IMR-90 (cell line): ENCODE measurements around the gene PTPN13. TPM values are rescaled to one million over a fixed set of nuclear protein-coding genes. Genes with fewer than 3 reads are reported as not detected.

ENCODE experiments used
- ATAC-seq: fragments of 200-7000 bp; cut with Tn5 transposase; 2 replicates; pipeline ENCODE4 v1.9.1; 2020; ENCODE audit warnings: low read depth, mild to moderate bottlenecking, moderate library complexity
- BruUV-seq: library from RNA; stranded (reverse); fragments of 400-500 nt; replicated peaks from 2 replicates; lab custom pipeline; 2021; lab: Mats Ljungman, UMichigan
- CTCF ChIA-PET: fragments of 300-600 bp; formaldehyde crosslinking; extraction: SDS; loops from one replicate; lab custom pipeline; 2021; ENCODE audit warnings: antibody characterized with exemption; lab: Yijun Ruan, JAX
- POLR2A ChIA-PET: fragments of 300-600 bp; sonication (Branson Sonifier 250); formaldehyde crosslinking; loops from one replicate; lab custom pipeline; 2022; ENCODE audit warnings: antibody characterized with exemption; ENCODE audit not compliant: unreplicated experiment; lab: Charles Lee
- DNase-seq: peaks from one replicate; pipeline ENCODE4 v3.0.0; 2013
- H2AFZ ChIP-seq: replicated peaks from 2 replicates; pipeline ENCODE3; 2013; ENCODE audit warnings: low read length, mild to moderate bottlenecking; ENCODE audit not compliant: poor library complexity
- H2AK5ac ChIP-seq: 2 replicates; pipeline ENCODE4 v1.6.1; 2013; ENCODE audit warnings: low read depth, low read length, inconsistent platforms
- H2AK9ac ChIP-seq: replicated peaks from 2 replicates; pipeline ENCODE3; 2013; ENCODE audit warnings: mild to moderate bottlenecking, low read depth, low read length, moderate library complexity; ENCODE audit not compliant: poor library complexity
- H2BK120ac ChIP-seq: 2 replicates; pipeline ENCODE4 v1.6.1; 2013; ENCODE audit warnings: low read depth, low read length, inconsistent platforms
- H2BK15ac ChIP-seq: 3 replicates; pipeline ENCODE4 v1.6.1; 2013; ENCODE audit warnings: low read depth, low read length, inconsistent platforms
- H2BK20ac ChIP-seq: 2 replicates; pipeline ENCODE4 v1.6.1; 2013; ENCODE audit warnings: low read depth, mild to moderate bottlenecking, inconsistent platforms, low read length, moderate library complexity
- H2BK5ac ChIP-seq: 2 replicates; pipeline ENCODE4 v1.6.1; 2013; ENCODE audit warnings: mild to moderate bottlenecking, low read depth, low read length, inconsistent platforms; ENCODE audit not compliant: poor library complexity, severe bottlenecking
- H3K14ac ChIP-seq: replicated peaks from 2 replicates; pipeline ENCODE4 v1.6.1; 2013; ENCODE audit warnings: low read depth, low read length, inconsistent platforms
- H3K18ac ChIP-seq: 2 replicates; pipeline ENCODE4 v1.6.1; 2013; ENCODE audit warnings: low read depth, low read length, control low read depth
- H3K23ac ChIP-seq: 2 replicates; pipeline ENCODE4 v1.6.1; 2013; ENCODE audit warnings: low read depth, low read length, inconsistent platforms
- H3K27ac ChIP-seq: 2 replicates; pipeline ENCODE4 v1.5.1; 2013; ENCODE audit warnings: mild to moderate bottlenecking, control low read depth, low read length; ENCODE audit not compliant: insufficient read depth
- H3K27me3 ChIP-seq: 2 replicates; pipeline ENCODE4 v1.6.1; 2013; ENCODE audit warnings: low read length; ENCODE audit not compliant: control insufficient read depth, insufficient read depth
- H3K36me3 ChIP-seq: 2 replicates; pipeline ENCODE4 v1.6.1; 2013; ENCODE audit warnings: low read length, mixed read lengths; ENCODE audit not compliant: control insufficient read depth, insufficient read depth
- H3K4ac ChIP-seq: 2 replicates; pipeline ENCODE4 v1.6.1; 2013; ENCODE audit warnings: low read depth, low read length, inconsistent platforms
- H3K4me1 ChIP-seq: 2 replicates; pipeline ENCODE4 v1.6.1; 2013; ENCODE audit warnings: low read length, mixed read lengths; ENCODE audit not compliant: control insufficient read depth, insufficient read depth
- H3K4me2 ChIP-seq: 2 replicates; pipeline ENCODE4 v1.6.1; 2013; ENCODE audit warnings: low read depth, mild to moderate bottlenecking, control low read depth, low read length, moderate library complexity
- H3K4me3 ChIP-seq: 2 replicates; pipeline ENCODE4 v1.5.1; 2013; ENCODE audit warnings: low read depth, mild to moderate bottlenecking, control low read depth, low read length, moderate library complexity; ENCODE audit not compliant: insufficient read depth
- H3K56ac ChIP-seq: 2 replicates; pipeline ENCODE4 v1.6.1; 2013; ENCODE audit warnings: low read length, inconsistent platforms; ENCODE audit not compliant: insufficient read depth; ENCODE audit errors: extremely low read depth
- H3K79me1 ChIP-seq, 2 experiments: 2 replicates each; pipeline ENCODE4 v1.6.1; 2013; ENCODE audit warnings: low read length in 2 of 2, inconsistent platforms in 1 of 2, low read depth in 1 of 2
- H3K9ac ChIP-seq: 2 replicates; pipeline ENCODE4 v1.6.1; 2013; ENCODE audit warnings: low read depth, low read length, control low read depth
- H3K9me1 ChIP-seq: 2 replicates; pipeline ENCODE4 v1.6.1; 2013; ENCODE audit warnings: low read length, inconsistent platforms; ENCODE audit not compliant: insufficient read depth
- H3K9me3 ChIP-seq: 2 replicates; pipeline ENCODE4 v1.6.1; 2013; ENCODE audit warnings: low read length; ENCODE audit not compliant: control insufficient read depth, insufficient read depth
- H4K20me1 ChIP-seq: 2 replicates; pipeline ENCODE4 v1.6.1; 2013; ENCODE audit warnings: low read length, inconsistent platforms; ENCODE audit not compliant: insufficient read depth
- H4K5ac ChIP-seq: 2 replicates; pipeline ENCODE4 v1.6.1; 2013; ENCODE audit warnings: mild to moderate bottlenecking, low read depth, low read length, control low read depth
- H4K8ac ChIP-seq, 2 experiments: 2 replicates each; pipeline ENCODE4 v1.6.1; 2013; ENCODE audit warnings: low read depth in 2 of 2, low read length in 2 of 2, control low read depth in 1 of 2, inconsistent platforms in 1 of 2
- H4K91ac ChIP-seq: 2 replicates; pipeline ENCODE4 v1.6.1; 2013; ENCODE audit warnings: low read depth, low read length, inconsistent platforms; ENCODE audit not compliant: insufficient read depth
- CTCF ChIP-seq: conservative IDR thresholded peaks from 2 replicates; pipeline ENCODE4 v1.5.1; 2012; ENCODE audit warnings: mild to moderate bottlenecking, low read depth, low read length, improper control_type of control experiment
- FOS ChIP-seq: fragments of 150-350 bp; IDR thresholded peaks from 2 replicates; pipeline ENCODE4 v1.6.1; 2016; ENCODE audit warnings: low read depth, low read length
- MAZ ChIP-seq: IDR thresholded peaks from 2 replicates; pipeline ENCODE4 v1.6.1; 2012; ENCODE audit warnings: low read depth, mild to moderate bottlenecking, low read length, improper control_type of control experiment, moderate library complexity, borderline replicate concordance
- NFE2L2 ChIP-seq: fragments of 150-350 bp; IDR thresholded peaks from 2 replicates; pipeline ENCODE4 v1.6.1; 2016; ENCODE audit warnings: low read depth, mild to moderate bottlenecking, low read length
- RAD21 ChIP-seq: IDR thresholded peaks from 2 replicates; pipeline ENCODE4 v1.6.1; 2012; ENCODE audit warnings: low read length, improper control_type of control experiment
- RFX5 ChIP-seq: IDR thresholded peaks from 2 replicates; pipeline ENCODE4 v1.8.0; 2012; ENCODE audit warnings: low read depth, mild to moderate bottlenecking, low read length, moderate library complexity
- USF2 ChIP-seq: fragments of 150-350 bp; IDR thresholded peaks from 2 replicates; pipeline ENCODE4 v1.6.1; 2017; ENCODE audit warnings: mild to moderate bottlenecking, antibody characterized with exemption, low read length, low read depth
- WGBS, 2 experiments: methylation state at CpG; one replicate each; pipeline versions ENCODE4 v1.1.5 to v1.1.7; 2013; ENCODE audit warnings: missing lambda C conversion rate in 2 of 2; ENCODE audit not compliant: insufficient read length in 1 of 2; ENCODE audit errors: extremely low coverage in 2 of 2; 5-methylcytosine and 5-hydroxymethylcytosine counted together
- dilution Hi-C: fragments of 300-500 bp; cut with HindIII; formaldehyde crosslinking; loops from one replicate; pipeline ENCODE4 v1.14.3; 2018; ENCODE audit warnings: low sequenced_read_pairs; ENCODE audit not compliant: unreplicated experiment
- in situ Hi-C: fragments of 300-500 bp; cut with MboI; formaldehyde crosslinking; loops from 3 replicates; pipeline ENCODE4 v1.14.3; 2019; ENCODE audit warnings: low sequenced_read_pairs, inconsistent platforms, mixed read lengths
- intact Hi-C: fragments of 100-400 bp; cut with micrococcal nuclease; formaldehyde crosslinking; loops from 2 replicates; pipeline ENCODE4 v1.10.0; 2022
- polyA plus RNA-seq, 3 experiments: library from polyadenylated mRNA; depleted of rRNA; stranded (reverse); fragments of >200 nt; gene quantifications; 2 replicates each; pipeline ENCODE4 v1.2.3, GENCODE V29; 2012; ENCODE audit warnings: low replicate concordance in 1 of 3
- total RNA-seq: library from RNA; depleted of rRNA; stranded (reverse); fragments of >200 nt; gene quantifications from 2 replicates; pipeline ENCODE4 v1.2.3, GENCODE V29; 2012

Gene PTPN13
- total and polyA plus RNA-seq, 2 of the 4 experiments (the other 2 are of a cell fraction) = 7.7 to 29.0 TPM

- Histone ChIP-seq H4K8ac (no peak overlapping the region), H3K79me1 (no peaks in the 10 kb centered on the region), H3K18ac (no peak overlapping the region), H3K9me1 (no peaks in the 10 kb centered on the region), H3K23ac (no peak overlapping the region), H2AK5ac (no peak overlapping the region), H2AFZ (no peak overlapping the region), H3K4ac (no peak overlapping the region), H2BK5ac (no peak overlapping the region), H2BK120ac (no peak overlapping the region), H3K27ac (no peak overlapping the region), H3K4me1 (no peaks in the 10 kb centered on the region), H2AK9ac (no peak overlapping the region), H4K20me1 (no peaks in the 10 kb centered on the region), H3K14ac (no peak overlapping the region), H3K27me3 (no peaks in the 10 kb centered on the region), H4K5ac (no peak overlapping the region), H3K9me3 (no peaks in the 10 kb centered on the region), H3K36me3 (no peaks in the 10 kb centered on the region), H2BK20ac (no peak overlapping the region), H3K4me2 (no peak overlapping the region), H3K4me3 (no peak overlapping the region), H2BK15ac (no peak overlapping the region), H3K9ac (no peak overlapping the region), H3K56ac (no peak overlapping the region), H4K91ac (no peak overlapping the region)
- dilution Hi-C loops (no loop called here), in situ Hi-C loops (no loop called here), intact Hi-C loops (no loop called here)
- no CpG with 5 or more reads among the region's 6 CpGs for WGBS, 2 experiments
- ATAC-seq = no peak
- POLR2A ChIA-PET = no interaction called here
- CTCF ChIA-PET = no interaction called here
- TF ChIP-seq MAZ (no peak), RAD21 (no peak), NFE2L2 (no peak), RFX5 (no peak), FOS (no peak), USF2 (no peak), CTCF (no peak)
- no TSS peak for BruUV-seq
- no peak for DNase-seq
Observed at GRCh38 chr4:86579941-86580340, 14.2 kb upstream of the PTPN13 start.
